ENCODE measurements around the gene ANKRA2.
"Not testable (repeated sequence)": the region's sequence is repeated elsewhere in the genome, so short reads cannot be mapped to it uniquely, and the experiment has no call there.

The ANKRA2 gene

DNA sequence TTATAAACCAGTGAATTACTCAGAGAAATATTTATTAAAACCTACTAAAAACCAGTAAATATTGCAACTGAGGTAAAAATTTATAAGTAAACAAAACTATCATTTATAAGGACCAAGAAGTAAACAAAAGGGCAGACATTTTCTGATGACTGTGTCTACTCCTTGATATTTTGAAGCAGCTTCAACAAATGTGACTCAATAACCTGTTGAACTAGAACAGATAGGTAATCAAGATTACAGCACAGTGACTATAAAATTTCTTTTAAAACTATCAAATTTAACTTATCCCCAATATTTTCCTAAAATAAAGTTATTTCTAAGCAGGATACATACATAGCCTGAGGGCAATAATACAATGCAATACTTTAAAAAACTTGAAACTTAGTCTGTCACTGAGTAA is 12.8 kb downstream of the ANKRA2 start:
- DNase-seq (ENCODE audit: extremely low read depth in 1 of 2, low read depth in 1 of 2) = no peak

DNA sequence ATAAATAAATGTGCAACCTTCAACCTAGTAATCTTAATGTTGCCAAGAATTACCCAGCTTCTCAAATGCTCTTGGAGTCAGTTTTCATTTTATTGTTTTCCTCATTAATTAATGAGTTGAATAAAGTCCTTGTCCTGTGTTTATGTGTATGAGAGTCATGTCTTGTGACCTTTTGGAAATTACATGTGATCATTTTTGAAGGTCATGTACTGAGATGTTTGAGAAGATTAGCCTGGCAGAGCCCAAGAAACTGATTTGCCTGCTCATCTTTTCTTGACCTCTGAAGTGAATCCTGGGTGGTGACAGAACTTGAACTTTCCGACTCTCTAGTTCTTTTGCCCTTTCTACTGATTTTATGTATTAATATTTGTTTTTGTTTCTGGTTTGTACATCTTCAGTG is 15.4 kb downstream of the ANKRA2 start:
- no peak for DNase-seq (ENCODE audit: extremely low read depth in 1 of 2, low read depth in 1 of 2)

DNA sequence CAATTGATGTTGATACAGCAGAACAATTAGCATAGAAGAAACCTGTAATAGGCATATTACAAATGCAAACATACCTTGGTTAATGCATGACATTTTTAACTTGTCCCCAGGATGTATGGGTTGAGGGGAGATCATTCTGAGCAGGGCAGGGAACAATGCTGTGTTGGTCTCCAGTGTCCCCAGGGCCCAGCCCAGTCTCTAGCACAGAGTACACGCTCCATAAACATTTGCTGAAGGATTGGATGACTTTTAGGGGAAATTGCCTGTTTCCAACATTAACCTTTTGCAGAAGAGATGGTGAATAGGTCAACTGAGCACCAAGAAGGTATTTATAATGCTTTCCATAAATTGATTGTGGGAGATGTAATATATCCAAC is 20.0 kb downstream of the ANKRA2 start:
- no peak for DNase-seq (ENCODE audit: extremely low read depth in 1 of 2, low read depth in 1 of 2)

- DNase-seq (ENCODE audit: extremely low read depth in 1 of 2, low read depth in 1 of 2) = no peak
Observed at GRCh38 chr5:73544429-73545402, 20.7 kb downstream of the ANKRA2 start.

DNA sequence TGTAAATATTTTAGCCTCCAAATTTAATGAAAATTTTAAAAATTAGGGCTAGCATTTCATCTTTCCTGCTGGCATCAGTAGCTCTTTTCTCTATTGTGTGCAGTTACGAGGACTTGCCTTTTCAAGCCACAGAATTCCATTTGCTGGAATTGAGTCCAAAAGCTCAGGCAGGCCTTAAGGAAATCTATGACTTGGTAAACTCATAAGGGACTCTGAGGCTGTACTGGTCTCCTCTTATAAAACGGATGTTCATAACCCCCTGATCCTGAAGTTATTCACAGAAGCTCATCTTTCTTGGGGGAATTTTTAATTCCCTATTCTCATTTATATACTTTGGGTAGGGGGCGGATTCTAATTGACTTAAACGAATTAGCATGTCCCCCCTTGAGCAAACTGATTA is 23.4 kb downstream of the ANKRA2 start:
- no peak for DNase-seq (ENCODE audit: extremely low read depth in 1 of 2, low read depth in 1 of 2)

DNA sequence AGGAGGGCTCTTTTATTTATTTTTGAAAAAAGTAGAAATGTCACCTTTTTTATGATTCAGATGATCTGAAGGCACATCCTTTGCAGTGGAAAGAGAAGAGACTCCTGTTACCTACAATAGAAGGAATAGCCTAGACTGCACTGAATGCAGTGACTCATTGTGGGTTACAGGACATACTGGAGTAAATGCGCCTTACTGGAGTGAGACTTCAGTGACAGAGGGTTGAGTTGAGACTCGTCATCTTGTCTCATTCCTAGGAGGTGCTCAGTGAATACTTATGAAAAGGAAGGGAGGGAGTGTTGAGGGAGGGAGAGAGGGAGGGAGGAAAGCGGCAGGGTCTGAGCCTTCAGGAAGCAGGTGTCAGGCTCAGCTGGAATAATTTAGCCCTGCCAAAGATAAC is 25.2 kb downstream of the ANKRA2 start:
- no peak for DNase-seq (ENCODE audit: extremely low read depth in 1 of 2, low read depth in 1 of 2)

DNA sequence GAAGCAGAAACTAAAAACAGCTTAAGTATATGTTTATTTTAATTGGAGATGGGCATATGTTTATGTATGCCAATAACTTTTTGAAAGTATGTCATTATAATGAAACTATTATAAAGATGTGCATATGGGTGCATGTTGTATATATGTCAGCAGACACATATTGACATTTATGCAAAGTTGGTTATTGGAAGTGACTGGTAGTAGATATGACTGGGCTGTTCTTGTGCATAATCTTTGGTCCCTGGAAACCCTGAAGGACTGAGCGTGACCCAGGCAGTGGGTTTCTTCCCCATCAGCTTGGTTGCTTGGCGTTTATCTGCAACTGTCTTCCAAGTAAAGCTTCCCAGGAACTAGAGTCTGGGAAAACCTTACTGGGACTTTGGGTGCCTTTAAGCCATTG is 25.7 kb downstream of the ANKRA2 start:
- no peak for DNase-seq (ENCODE audit: extremely low read depth in 1 of 2, low read depth in 1 of 2)

- DNase-seq (ENCODE audit: extremely low read depth in 1 of 2, low read depth in 1 of 2) = no peak
Observed at GRCh38 chr5:73534971-73535370, 30.5 kb downstream of the ANKRA2 start.

GRCh38 chr5:73534011-73534644 is 31.3 kb downstream of the ANKRA2 start:
- DNase-seq (ENCODE audit: extremely low read depth in 1 of 2, low read depth in 1 of 2) = no peak

DNA sequence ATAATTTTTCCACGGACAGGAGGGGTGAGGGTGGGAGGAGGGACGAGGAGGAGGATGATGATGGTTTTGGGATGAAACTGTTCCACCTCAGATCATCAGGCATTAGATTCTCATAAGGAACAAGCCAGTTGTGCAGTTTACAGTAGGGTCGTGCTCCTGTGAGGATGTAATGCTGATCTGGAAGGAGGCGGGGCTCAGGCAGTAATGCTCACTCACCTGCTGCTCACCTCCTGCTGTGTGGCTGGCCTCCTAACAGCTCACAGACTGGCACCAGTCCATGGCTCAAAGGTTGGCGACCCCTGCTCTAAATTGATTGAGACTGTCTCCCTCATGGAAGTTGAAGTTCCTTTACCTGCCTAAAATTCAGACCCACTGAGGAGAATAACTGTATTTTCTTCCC is 33.2 kb downstream of the ANKRA2 start:
- no peak for DNase-seq (ENCODE audit: extremely low read depth in 1 of 2, low read depth in 1 of 2)

GRCh38 chr5:73531356-73531755 is 34.1 kb downstream of the ANKRA2 start:
- no peak for DNase-seq (ENCODE audit: extremely low read depth in 1 of 2, low read depth in 1 of 2)

GRCh38 chr5:73529081-73529480 is 36.4 kb downstream of the ANKRA2 start:
- DNase-seq (ENCODE audit: extremely low read depth in 1 of 2, low read depth in 1 of 2) = no peak

GRCh38 chr5:73528248-73528647 is 37.2 kb downstream of the ANKRA2 start:
- DNase-seq (ENCODE audit: extremely low read depth in 1 of 2, low read depth in 1 of 2) = no peak

- DNase-seq (ENCODE audit: extremely low read depth in 1 of 2, low read depth in 1 of 2) = no peak
Observed at GRCh38 chr5:73525606-73526203, 39.7 kb downstream of the ANKRA2 start.

- DNase-seq (ENCODE audit: extremely low read depth in 1 of 2, low read depth in 1 of 2) = no peak
Observed at GRCh38 chr5:73523861-73524260, 41.6 kb downstream of the ANKRA2 start.

DNA sequence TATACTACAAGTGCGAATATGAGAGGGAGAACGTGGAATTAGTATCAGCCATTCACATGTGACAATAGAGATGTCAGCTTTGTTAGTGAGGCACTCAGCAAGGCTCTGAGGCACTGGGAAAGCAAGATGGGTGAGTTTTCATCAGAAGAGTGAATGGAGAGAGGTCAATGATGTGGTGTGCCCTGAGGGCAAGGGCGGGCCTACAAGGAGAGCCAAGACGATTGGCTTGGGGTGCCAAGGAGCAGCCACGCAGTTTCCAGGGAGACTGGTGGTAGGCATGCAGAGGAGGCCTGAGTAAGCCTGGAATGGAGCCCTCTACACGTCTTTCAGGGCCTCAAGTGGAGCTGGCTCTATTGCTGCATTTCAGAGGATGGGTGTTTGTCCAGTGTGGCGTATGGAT is 42.5 kb downstream of the ANKRA2 start:
- no peak for DNase-seq (ENCODE audit: extremely low read depth in 1 of 2, low read depth in 1 of 2)

DNA sequence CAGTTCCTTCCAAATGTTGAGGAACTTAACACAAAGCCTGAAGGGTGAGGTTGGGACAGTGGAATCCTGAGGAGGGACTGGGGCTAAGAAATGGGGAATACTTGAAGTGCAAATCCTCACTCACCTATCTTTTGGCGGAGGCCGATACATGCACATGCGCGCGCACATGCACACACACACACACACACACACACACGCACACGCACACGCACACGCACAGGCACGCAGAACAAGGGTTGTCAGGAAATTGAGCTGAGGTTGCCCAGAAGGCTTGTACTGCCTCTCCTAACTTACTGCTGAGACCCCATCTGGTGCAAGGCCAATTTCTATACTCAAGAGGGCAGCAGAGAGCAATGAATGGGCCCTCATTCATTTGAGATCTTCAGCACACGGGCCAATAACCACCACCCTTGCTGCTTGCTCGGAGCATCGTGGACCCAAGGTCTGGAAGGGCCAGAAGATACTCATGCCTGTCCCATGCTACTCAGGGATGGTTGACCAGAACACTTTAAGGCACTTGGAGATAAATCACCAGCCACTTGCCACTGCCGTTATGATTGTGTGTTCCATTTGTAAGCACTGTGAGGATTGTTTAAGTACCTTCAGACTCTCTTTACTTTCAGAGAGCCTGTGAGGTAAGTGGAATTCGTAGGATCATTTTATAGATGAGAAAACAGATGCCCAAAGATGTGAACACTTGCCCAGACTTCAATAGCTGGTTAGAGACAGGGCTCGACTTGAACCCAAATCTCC is 45.7 kb downstream of the ANKRA2 start:
- DNase-seq (ENCODE audit: extremely low read depth in 1 of 2, low read depth in 1 of 2) = no peak

- no peak for DNase-seq (ENCODE audit: extremely low read depth in 1 of 2, low read depth in 1 of 2)
Observed at GRCh38 chr5:73515232-73515631, 50.2 kb downstream of the ANKRA2 start.

- DNase-seq (ENCODE audit: extremely low read depth in 1 of 2, low read depth in 1 of 2) = no peak
Observed at GRCh38 chr5:73514418-73514817, 51.0 kb downstream of the ANKRA2 start.

DNA sequence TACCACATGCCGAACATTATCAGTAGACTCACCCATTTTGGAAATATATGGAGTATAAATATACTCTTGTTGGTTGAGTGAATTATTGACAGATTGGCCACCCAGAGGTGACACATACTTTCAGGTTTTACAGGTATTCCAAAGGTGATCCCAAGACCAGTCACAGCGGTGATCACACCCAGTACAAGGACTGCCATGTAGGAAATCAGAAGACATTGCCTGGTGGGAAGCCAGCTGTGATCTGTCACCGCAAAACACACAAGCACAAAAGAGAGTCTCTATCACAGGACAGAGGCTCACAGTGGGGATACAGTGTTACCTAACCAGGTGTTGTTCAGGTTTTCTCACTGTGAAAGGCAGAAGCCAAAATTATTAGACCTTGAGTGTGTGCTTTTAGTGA is 51.4 kb downstream of the ANKRA2 start:
- DNase-seq (ENCODE audit: extremely low read depth in 1 of 2, low read depth in 1 of 2) = no peak

GRCh38 chr5:73508521-73508920 is 56.9 kb downstream of the ANKRA2 start:
- not testable (repeated sequence) for DNase-seq (ENCODE audit: extremely low read depth in 1 of 2, low read depth in 1 of 2)
